Activated naive CD4-positive, alpha-beta T cell treated with anti-CD3 and anti-CD28 coated beads, Interleukin-2, amount 10 ng/mL, durations not matched to agents 7 days and 5 days (primary cell): ENCODE data around the gene RUNX2.

Experiments used
- CTCF ChIA-PET: fragments of 350-600 bp; sonication (Branson Sonifier 250); formaldehyde crosslinking; loops from one replicate; lab custom pipeline; 2021; ENCODE audit warnings: antibody characterized with exemption; lab: Charles Lee
- DNase-seq: peaks from one replicate; pipeline ENCODE4 v3.0.0-alpha.2; 2020
- H3K27ac Mint-ChIP-seq: one replicate; pipeline ENCODE4 v1.8.0; 2021; ENCODE audit warnings: mild to moderate bottlenecking, moderate library complexity, mixed read lengths
- H3K27me3 Mint-ChIP-seq: one replicate; pipeline ENCODE4 v1.8.0; 2021; ENCODE audit warnings: mild to moderate bottlenecking, mixed read lengths
- H3K36me3 Mint-ChIP-seq: one replicate; pipeline ENCODE4 v1.8.0; 2021; ENCODE audit warnings: mixed read lengths
- H3K4me1 Mint-ChIP-seq: one replicate; pipeline ENCODE4 v1.8.0; 2021; ENCODE audit warnings: mixed read lengths
- H3K4me3 Mint-ChIP-seq: one replicate; pipeline ENCODE4 v1.8.0; 2021; ENCODE audit warnings: mild to moderate bottlenecking, moderate library complexity, mixed read lengths
- H3K9me3 Mint-ChIP-seq: one replicate; pipeline ENCODE4 v1.8.0; 2021; ENCODE audit warnings: mixed read lengths

RUNX2 gene

DNA sequence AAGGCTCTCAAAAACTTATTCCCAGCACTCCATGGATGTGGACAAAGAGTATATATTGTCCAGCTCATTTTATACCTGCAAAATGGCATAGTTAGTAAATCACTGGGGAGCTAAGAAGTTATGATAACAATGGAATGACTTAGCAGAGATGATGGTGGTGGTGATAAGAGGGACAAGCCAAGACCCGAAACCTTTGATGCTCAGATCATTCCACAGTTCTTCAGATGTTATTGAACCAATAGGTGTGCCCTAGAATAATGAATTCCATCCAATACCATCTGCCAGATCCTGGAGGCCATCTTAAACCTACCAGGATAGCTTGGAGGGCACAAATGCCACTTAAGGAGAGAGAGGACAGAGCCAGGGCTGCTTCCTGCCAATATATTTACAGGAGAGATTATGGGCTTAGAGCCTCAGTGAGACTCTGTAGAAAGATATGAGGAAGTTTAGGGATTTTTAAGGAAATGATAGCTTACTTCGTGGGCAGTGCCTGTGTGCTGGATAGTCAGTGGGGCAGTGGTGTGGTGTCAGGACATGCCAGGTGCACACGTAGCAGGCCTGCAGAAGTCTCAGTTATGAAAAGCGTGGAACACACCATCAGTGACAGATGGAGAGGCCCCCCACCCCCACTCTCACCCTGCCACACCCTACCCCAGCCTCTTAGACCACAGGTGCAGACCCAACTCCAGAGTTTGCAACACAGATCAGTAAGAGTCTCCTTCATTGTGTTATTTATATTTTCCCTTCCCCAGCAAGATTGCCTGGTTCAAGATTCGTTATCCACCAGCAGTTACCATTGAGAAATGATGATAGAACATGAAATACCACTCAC lies 259.3 kb downstream of the RUNX2 start:
- Mint-ChIP-seq H3K4me1 (peaks cover 80% of the 10 kb centered on the region), H3K36me3 (peaks cover 36% of the 10 kb centered on the region), H3K27me3 (peaks cover 9% of the 10 kb centered on the region), H3K9me3 (peaks cover 4% of the 10 kb centered on the region), H3K27ac (peak overlapping the region; percentile 98), H3K4me3 (peak overlapping the region; percentile 46)
- CTCF ChIA-PET, result interaction anchor here (0.7 kb wide), 1 partner anchor 836 kb away, joined by 3 read pairs; no protein-coding TSS in a partner anchor
- no peak for DNase-seq

DNA sequence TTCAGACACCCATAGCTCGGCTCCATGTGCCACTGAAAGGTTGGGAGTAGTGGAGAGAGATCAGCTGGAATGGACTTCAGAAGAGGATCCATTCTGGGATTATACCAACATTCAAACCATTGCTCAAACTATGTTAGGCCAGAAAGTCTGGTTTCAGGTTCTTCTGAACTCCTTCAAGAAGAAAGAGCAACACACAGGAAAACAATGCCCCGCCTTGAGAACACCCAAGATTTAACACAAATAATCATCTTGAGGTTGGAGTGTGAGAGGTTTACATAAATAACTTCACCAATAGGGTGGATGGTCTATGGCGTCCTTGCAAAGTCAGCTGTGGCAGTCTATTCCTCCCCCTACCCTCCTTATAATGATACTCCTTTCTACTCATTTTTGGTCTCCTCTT lies 261.2 kb downstream of the RUNX2 start:
- DNase-seq, result no peak
- H3K4me1 Mint-ChIP-seq, result peaks cover 87% of the 10 kb centered on the region
- H3K36me3 Mint-ChIP-seq, result peaks cover 27% of the 10 kb centered on the region
- no peaks in the 10 kb centered on the region for H3K9me3 Mint-ChIP-seq
- no peak overlapping the region for H3K4me3 Mint-ChIP-seq
- H3K27me3 Mint-ChIP-seq, result peaks cover 6% of the 10 kb centered on the region
- CTCF ChIA-PET, result no interaction called here
- H3K27ac Mint-ChIP-seq, result peak overlapping the region; percentile 50

DNA sequence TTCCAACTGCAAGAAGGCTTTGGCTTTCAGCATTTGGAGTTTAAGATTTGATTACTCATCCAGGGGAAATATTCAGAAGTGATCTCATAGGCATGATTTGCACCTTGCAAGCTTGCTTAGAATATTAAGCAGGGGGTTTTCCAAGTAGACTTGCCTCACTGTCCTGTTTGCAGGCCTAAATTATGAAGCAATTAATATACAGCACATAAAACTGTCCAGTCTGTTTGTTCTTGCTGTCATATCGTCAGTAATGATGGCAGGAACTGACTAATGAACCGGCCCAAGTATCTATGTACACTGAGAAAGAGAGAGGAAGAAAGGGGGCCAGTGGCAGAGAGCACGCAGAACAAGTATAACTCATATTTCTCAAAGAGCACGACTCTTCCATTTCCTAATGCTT lies 262.1 kb downstream of the RUNX2 start:
- no peak overlapping the region for H3K27ac Mint-ChIP-seq
- peaks cover 6% of the 10 kb centered on the region for H3K27me3 Mint-ChIP-seq
- peaks cover 87% of the 10 kb centered on the region for H3K4me1 Mint-ChIP-seq
- CTCF ChIA-PET, result no interaction called here
- H3K36me3 Mint-ChIP-seq, result peaks cover 28% of the 10 kb centered on the region
- DNase-seq, result no peak
- no peaks in the 10 kb centered on the region for H3K9me3 Mint-ChIP-seq
- H3K4me3 Mint-ChIP-seq, result no peak overlapping the region

DNA sequence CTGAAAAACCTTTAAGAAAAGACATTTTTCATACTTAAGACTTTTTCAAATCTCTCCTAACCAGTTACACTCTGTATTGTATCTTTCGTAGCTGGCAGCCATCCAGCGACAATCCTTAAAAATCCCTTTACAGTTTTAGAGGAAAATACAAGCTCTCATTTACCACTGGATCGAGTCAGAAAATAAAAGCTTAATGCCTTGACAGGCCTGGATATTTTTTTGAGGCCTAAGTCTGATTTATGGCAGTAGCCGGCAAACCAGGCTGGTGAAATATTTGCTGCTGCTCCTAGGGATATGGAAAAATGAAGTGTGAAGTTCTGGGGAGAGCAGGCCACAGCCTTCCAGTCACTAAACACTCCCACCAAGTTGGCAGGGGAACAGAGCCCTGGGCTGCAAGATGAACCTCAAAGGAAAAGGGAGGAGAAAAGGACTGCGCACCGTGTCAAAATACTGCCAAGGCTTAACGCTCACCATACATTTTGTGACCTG lies 262.6 kb downstream of the RUNX2 start:
- Mint-ChIP-seq H3K4me3 (no peak overlapping the region), H3K27me3 (peaks cover 3% of the 10 kb centered on the region), H3K9me3 (no peaks in the 10 kb centered on the region), H3K4me1 (peaks cover 87% of the 10 kb centered on the region), H3K36me3 (peaks cover 25% of the 10 kb centered on the region), H3K27ac (no peak overlapping the region)
- CTCF ChIA-PET, result no interaction called here
- DNase-seq, result no peak

DNA sequence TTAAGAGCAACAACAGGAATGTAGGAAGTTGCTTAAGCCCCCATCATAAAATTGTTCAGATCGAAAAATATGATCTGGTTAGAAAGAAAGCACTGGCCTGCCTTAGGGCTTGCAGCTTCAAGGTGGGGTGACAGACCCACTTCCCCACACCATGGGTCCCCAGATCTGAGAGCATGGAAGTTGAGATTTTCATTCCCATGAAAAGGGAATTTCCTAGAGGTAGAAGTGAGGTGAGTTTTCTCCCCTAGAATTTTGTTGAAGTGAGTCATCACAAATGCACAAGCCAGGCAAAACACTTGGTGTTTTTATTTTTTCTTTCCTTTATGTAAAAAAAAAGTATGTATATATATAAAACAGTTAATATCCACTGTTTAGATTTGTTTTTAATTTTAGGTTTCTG lies 263.2 kb downstream of the RUNX2 start:
- H3K4me3 Mint-ChIP-seq, result no peak overlapping the region
- no peak overlapping the region for H3K27ac Mint-ChIP-seq
- peaks cover 25% of the 10 kb centered on the region for H3K36me3 Mint-ChIP-seq
- H3K27me3 Mint-ChIP-seq, result peaks cover 3% of the 10 kb centered on the region
- DNase-seq, result no peak
- H3K4me1 Mint-ChIP-seq, result peaks cover 83% of the 10 kb centered on the region
- CTCF ChIA-PET, result no interaction called here
- H3K9me3 Mint-ChIP-seq, result no peaks in the 10 kb centered on the region

DNA sequence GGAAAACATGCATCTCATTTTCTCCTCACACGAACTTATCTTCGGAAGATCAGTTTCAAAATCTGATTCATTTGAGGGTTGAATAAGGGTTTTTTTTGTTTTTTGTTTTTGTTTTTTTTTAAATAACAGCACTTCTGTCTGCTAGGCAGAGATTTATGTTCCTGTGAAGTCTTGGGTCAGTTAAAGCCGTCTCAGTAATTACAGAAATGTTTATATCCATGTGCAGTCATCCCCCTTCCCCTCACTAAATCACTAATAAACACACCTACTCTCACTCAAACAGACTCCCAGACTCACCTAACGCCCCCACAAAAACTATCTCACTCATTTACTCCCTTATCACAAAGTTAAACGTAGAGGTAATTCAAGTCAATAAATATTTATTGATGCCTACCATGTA lies 263.8 kb downstream of the RUNX2 start:
- no peak for DNase-seq
- Mint-ChIP-seq H3K27me3 (peaks cover 3% of the 10 kb centered on the region), H3K4me1 (peaks cover 77% of the 10 kb centered on the region), H3K27ac (no peak overlapping the region), H3K9me3 (no peaks in the 10 kb centered on the region), H3K4me3 (no peak overlapping the region), H3K36me3 (peaks cover 25% of the 10 kb centered on the region)
- CTCF ChIA-PET, result no interaction called here

DNA sequence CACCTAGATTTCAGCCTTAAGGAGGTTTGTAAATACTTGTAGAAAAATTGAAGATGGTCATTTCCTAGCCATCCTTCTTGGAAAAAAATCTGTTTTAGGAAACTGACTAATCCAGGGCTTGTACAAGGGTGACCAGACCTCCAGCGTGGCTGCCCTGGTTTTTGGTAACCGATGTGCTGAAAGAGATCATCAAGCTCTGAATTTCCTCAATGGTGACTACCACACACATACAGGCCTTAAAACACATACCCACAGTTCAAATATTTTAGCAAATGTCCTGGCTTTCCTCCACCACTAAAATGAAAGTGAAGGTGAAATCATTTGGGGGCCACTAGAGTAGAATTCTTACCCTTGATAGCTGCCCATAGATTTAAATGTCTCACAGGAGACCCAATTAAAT lies 264.9 kb downstream of the RUNX2 start:
- H3K27me3 Mint-ChIP-seq, result peaks cover 3% of the 10 kb centered on the region
- CTCF ChIA-PET, result no interaction called here
- no peak overlapping the region for H3K4me3 Mint-ChIP-seq
- H3K4me1 Mint-ChIP-seq, result peaks cover 66% of the 10 kb centered on the region
- DNase-seq, result no peak
- H3K27ac Mint-ChIP-seq, result no peak overlapping the region
- H3K9me3 Mint-ChIP-seq, result no peaks in the 10 kb centered on the region
- H3K36me3 Mint-ChIP-seq, result peaks cover 16% of the 10 kb centered on the region

DNA sequence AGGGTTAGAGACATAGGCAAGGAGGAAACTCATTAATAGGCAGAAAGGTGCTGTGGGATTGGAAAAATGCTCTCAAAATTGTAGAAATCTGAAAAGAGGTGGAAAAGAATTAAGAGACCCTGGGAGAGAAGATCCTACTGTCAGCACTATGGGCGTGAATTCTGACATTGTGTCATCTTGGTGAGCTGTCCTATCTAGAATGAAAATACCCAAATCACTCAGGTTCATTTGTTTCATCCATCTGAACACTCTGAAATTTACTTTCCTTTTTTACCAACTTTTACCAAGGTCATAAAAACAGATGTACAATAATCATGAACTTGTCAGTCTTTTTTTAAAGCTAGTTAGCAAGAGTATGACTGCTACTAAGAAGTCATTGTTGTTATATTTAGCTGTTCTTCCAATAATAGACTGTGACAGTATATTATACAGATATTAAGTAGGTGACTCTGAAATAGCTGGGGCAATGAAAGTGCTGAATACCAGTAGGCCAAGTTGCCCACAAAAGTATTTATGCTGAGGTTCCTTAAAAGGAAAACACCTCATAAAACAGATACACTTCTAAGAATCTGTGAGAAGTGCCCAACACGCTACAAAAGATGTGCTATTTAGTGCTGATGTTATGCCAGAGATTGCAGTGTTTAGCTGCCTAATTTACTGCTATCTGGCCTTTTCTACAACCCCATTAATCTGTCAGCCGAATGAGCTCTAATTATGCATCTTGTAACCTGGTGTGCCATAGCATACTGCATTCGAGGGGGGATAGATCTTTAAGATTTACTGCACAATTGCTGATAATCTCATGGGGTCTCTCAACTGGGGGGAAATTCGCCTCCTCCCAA lies 267.1 kb downstream of the RUNX2 start:
- CTCF ChIA-PET, result interaction anchor here (1.3 kb wide), 1 partner anchor 13 kb away, joined by 3 read pairs; no protein-coding TSS in a partner anchor
- Mint-ChIP-seq H3K27me3 (no peaks in the 10 kb centered on the region), H3K9me3 (peaks cover 7% of the 10 kb centered on the region), H3K27ac (no peak overlapping the region), H3K4me1 (peaks cover 47% of the 10 kb centered on the region), H3K36me3 (peaks cover 16% of the 10 kb centered on the region), H3K4me3 (no peak overlapping the region)
- no peak for DNase-seq

DNA sequence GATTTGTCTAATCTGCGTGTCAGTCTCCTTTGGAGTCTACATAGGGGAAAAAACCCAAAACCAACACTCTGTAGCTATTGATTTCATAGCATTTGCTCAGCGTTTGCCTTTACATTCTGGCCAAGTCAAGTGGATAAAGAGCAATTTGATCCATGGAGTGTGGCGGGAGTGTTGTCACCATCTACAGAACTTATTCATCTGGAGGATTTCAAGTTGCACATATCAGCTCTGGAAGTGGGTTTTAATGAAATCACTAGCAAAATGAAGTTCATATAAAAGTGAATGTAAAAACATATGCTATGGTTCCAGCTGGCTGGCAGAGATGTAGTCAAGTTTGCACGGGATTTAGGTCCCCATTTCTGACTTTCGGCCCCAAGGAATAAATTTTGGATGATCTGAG lies 269.3 kb downstream of the RUNX2 start:
- Mint-ChIP-seq H3K4me1 (peaks cover 30% of the 10 kb centered on the region), H3K27ac (no peak overlapping the region), H3K36me3 (peaks cover 12% of the 10 kb centered on the region), H3K4me3 (no peak overlapping the region), H3K27me3 (no peaks in the 10 kb centered on the region), H3K9me3 (peaks cover 11% of the 10 kb centered on the region)
- no peak for DNase-seq
- CTCF ChIA-PET, result no interaction called here

DNA sequence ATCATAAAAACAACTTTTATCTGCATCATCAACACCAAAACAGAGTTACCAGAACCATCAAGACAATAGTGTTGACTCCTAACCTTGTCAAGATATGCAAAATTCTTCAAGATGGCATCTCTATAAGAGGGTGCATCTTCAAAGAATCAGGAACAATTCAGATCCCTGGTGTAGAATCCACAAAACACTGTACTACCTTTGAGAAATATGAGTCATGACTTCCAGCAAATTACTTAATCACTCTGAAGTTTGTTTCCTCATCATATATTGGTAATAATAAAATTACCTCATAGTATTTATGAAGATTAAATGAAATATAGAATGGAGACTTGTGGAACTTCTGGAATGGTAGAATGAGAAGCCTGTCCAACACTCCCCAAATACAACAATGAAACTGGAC lies 270.9 kb downstream of the RUNX2 start:
- H3K4me3 Mint-ChIP-seq, result no peak overlapping the region
- CTCF ChIA-PET, result no interaction called here
- peaks cover 17% of the 10 kb centered on the region for H3K36me3 Mint-ChIP-seq
- H3K27me3 Mint-ChIP-seq, result no peaks in the 10 kb centered on the region
- H3K9me3 Mint-ChIP-seq, result peaks cover 16% of the 10 kb centered on the region
- H3K4me1 Mint-ChIP-seq, result peaks cover 18% of the 10 kb centered on the region
- H3K27ac Mint-ChIP-seq, result no peak overlapping the region
- DNase-seq, result no peak

DNA sequence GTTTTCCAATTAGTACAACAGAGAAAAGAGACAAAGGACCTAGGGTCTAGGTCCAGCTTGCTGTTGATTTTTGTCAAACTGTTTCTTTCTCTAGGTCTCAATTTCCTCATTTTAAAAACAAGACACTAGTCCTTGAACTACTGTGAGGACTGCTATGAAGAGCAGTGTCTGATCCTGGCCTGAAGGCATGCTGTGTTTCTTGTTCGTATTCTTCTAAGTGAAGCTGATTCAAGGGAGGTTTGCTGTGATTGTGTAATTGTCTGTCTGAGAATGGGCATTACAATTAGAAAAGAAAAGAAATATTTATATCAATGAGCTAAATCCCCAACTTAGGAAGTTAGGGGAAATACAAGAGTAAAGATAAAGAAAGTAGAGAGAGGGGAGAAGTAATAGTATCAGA lies 277.8 kb downstream of the RUNX2 start:
- DNase-seq, result no peak
- Mint-ChIP-seq H3K9me3 (peaks cover 11% of the 10 kb centered on the region), H3K4me1 (peaks cover 19% of the 10 kb centered on the region), H3K4me3 (no peak overlapping the region), H3K27me3 (peaks cover 7% of the 10 kb centered on the region), H3K36me3 (peaks cover 14% of the 10 kb centered on the region), H3K27ac (no peak overlapping the region)
- CTCF ChIA-PET, result interaction anchor here (1.0 kb wide), 1 partner anchor 482 kb away, joined by 3 read pairs; no protein-coding TSS in a partner anchor

DNA sequence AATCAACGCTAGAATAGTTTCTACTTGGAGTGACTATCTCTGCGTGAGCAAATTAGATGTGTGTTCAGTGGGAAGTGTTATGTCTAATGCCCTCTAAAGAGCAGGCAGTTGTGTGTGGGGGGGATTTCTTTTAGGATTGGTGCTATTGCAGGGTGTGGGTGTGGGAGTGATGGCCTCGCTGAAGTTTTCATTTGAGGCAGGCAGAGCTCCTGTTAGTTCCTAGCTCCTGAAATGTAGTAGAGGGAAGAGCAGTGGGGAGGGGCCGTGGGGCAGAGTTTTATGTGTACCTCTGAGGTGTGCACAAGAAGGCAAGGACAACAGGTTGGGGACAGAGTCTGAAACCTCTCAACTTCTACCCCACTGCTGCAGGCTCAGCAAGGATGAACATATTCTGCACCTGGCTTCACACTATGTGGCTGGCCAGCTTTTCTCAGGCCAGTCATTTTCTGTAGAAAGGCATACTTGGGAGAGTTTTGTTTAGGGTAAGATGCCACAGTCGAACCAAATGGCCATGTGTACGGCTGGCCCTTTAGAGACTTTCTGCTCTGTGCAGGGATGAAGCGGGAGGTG lies 278.8 kb downstream of the RUNX2 start:
- Mint-ChIP-seq H3K27ac (no peak overlapping the region), H3K9me3 (peaks cover 11% of the 10 kb centered on the region), H3K27me3 (peaks cover 11% of the 10 kb centered on the region), H3K4me1 (peaks cover 19% of the 10 kb centered on the region), H3K36me3 (peaks cover 13% of the 10 kb centered on the region), H3K4me3 (no peak overlapping the region)
- DNase-seq, result no peak
- CTCF ChIA-PET, result no interaction called here

DNA sequence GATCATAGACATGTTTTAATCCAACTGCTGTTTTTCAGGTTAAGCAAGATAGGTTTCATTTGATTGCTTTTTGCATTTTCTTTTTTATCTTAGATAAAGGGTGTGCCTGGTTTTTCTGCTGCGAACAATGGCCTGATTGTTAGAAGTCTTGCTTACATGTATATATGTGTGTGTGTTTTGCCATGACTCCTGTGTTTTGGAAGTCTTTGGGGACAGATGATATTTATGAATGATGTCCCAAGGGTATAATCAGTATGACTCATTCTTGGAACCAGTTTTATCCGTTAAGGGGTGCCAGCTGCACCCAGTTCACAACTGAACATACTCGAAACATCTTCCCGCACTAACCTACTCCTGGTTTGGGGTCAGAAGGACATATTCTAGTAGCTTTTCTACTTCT lies 279.7 kb downstream of the RUNX2 start:
- peaks cover 11% of the 10 kb centered on the region for H3K27me3 Mint-ChIP-seq
- CTCF ChIA-PET, result interaction anchor here (1.4 kb wide), 1 partner anchor 12 kb away, joined by 3 read pairs; no protein-coding TSS in a partner anchor
- H3K9me3 Mint-ChIP-seq, result peaks cover 11% of the 10 kb centered on the region
- no peak overlapping the region for H3K4me3 Mint-ChIP-seq
- peaks cover 10% of the 10 kb centered on the region for H3K36me3 Mint-ChIP-seq
- peaks cover 19% of the 10 kb centered on the region for H3K4me1 Mint-ChIP-seq
- no peak overlapping the region for H3K27ac Mint-ChIP-seq
- no peak for DNase-seq
